H1 (cell line): ENCODE results near the gene ZSCAN25. TPM values are rescaled to one million over a fixed set of nuclear protein-coding genes. Genes with fewer than 3 reads are reported as not detected.

ENCODE experiments used
- CTCF ChIA-PET: fragments of 300-600 bp; sonication (Branson Sonifier 250); formaldehyde crosslinking; loops from one replicate; lab custom pipeline; 2021; ENCODE audit not compliant: partially characterized antibody; lab: Charles Lee
- POLR2A ChIA-PET: fragments of 300-600 bp; sonication (Branson Sonifier 250); formaldehyde crosslinking; loops from one replicate; lab custom pipeline; 2021; ENCODE audit warnings: inconsistent platforms; ENCODE audit not compliant: partially characterized antibody; lab: Charles Lee
- DNase-seq, 2 experiments: peaks; one replicate each; pipeline versions ENCODE4 v3.0.0 to v3.0.0-alpha.2; 2010 to 2022; ENCODE audit warnings: low spot score in 2 of 2, low read depth in 1 of 2, mixed read lengths in 1 of 2
- FAIRE-seq: peaks from 2 replicates; lab custom pipeline; 2011; peaks lifted over from hg19 to GRCh38; lab: Jason Lieb, UNC
- H2AFZ ChIP-seq: 2 replicates; pipeline ENCODE4 v1.8.1; 2012; ENCODE audit warnings: low read length, inconsistent platforms
- H2AK5ac ChIP-seq: 2 replicates; pipeline ENCODE4 v1.6.1; 2013; ENCODE audit warnings: low read depth, low read length
- H2BK120ac ChIP-seq: replicated peaks from 2 replicates; pipeline ENCODE3; 2013; ENCODE audit warnings: low read depth, low read length, inconsistent platforms
- H2BK12ac ChIP-seq: 2 replicates; pipeline ENCODE4 v1.6.1; 2013; ENCODE audit warnings: low read depth, low read length
- H2BK15ac ChIP-seq: 2 replicates; pipeline ENCODE4 v1.6.1; 2013; ENCODE audit warnings: low read length
- H2BK20ac ChIP-seq: 2 replicates; pipeline ENCODE4 v1.6.1; 2013; ENCODE audit warnings: low read length
- H2BK5ac ChIP-seq: 2 replicates; pipeline ENCODE4 v1.6.1; 2013; ENCODE audit warnings: low read depth, low read length
- H3K14ac ChIP-seq: 2 replicates; pipeline ENCODE4 v1.6.1; 2013; ENCODE audit warnings: inconsistent platforms; ENCODE audit not compliant: insufficient read length
- H3K18ac ChIP-seq: 2 replicates; pipeline ENCODE4 v1.6.1; 2013; ENCODE audit warnings: low read length; ENCODE audit errors: extremely low read depth
- H3K23ac ChIP-seq: 2 replicates; pipeline ENCODE4 v1.6.1; 2013; ENCODE audit warnings: inconsistent platforms; ENCODE audit not compliant: insufficient read length
- H3K23me2 ChIP-seq: 2 replicates; pipeline ENCODE4 v1.6.1; 2013; ENCODE audit warnings: low read depth, low read length
- H3K27ac ChIP-seq: 2 replicates; pipeline ENCODE4 v1.6.1; 2011; ENCODE audit warnings: low read depth, low read length, inconsistent platforms
- H3K27me3 ChIP-seq, 4 experiments: replicated peaks in 1 of 4; 1 replicate in 1 of 4; 2 replicates in 3 of 4; pipeline versions ENCODE4 v1.6.1 to v1.8.1; 2011 to 2013; ENCODE audit warnings: low read length in 3 of 4, mild to moderate bottlenecking in 3 of 4, inconsistent platforms in 2 of 4, mixed read lengths in 2 of 4, moderate library complexity in 1 of 4; ENCODE audit not compliant: control insufficient read depth in 3 of 4, insufficient read depth in 3 of 4; ENCODE audit errors: extremely low read depth in 1 of 4
- H3K36me3 ChIP-seq, 4 experiments: 2 replicates each; pipeline versions ENCODE4 v1.6.1 to v1.8.1; 2011 to 2013; ENCODE audit warnings: mild to moderate bottlenecking in 4 of 4, low read length in 3 of 4, moderate library complexity in 2 of 4, control low read depth in 1 of 4, inconsistent platforms in 1 of 4; ENCODE audit not compliant: insufficient read depth in 4 of 4, control insufficient read depth in 2 of 4
- H3K4ac ChIP-seq: replicated peaks from 2 replicates; pipeline ENCODE3; 2013; ENCODE audit warnings: low read length, low read depth, mixed read lengths, inconsistent platforms; ENCODE audit not compliant: insufficient read length
- H3K4me1 ChIP-seq, 4 experiments: replicated peaks in 1 of 4; 1 replicate in 1 of 4; 2 replicates in 3 of 4; pipeline versions ENCODE4 v1.6.1 to v1.8.1; 2011 to 2013; ENCODE audit warnings: low read length in 3 of 4, inconsistent platforms in 2 of 4, mixed read lengths in 1 of 4; ENCODE audit not compliant: insufficient read depth in 4 of 4, control insufficient read depth in 3 of 4
- H3K4me2 ChIP-seq, 2 experiments: 2 replicates each; pipeline versions ENCODE4 v1.6.1 to v1.8.1; 2011 to 2013; ENCODE audit warnings: low read depth in 2 of 2, low read length in 2 of 2, control low read depth in 1 of 2, inconsistent platforms in 1 of 2, mild to moderate bottlenecking in 1 of 2; ENCODE audit not compliant: insufficient read depth in 1 of 2
- H3K4me3 ChIP-seq, 4 experiments: fragments of 200-600, 300-600 bp in 1 of 4; sonication (generic), shearing (Covaris generic), sonication (Bioruptor Twin) in 1 of 4; 2 replicates each; pipeline versions ENCODE4 v1.5.1 to v1.8.1; 2011 to 2016; ENCODE audit warnings: low read length in 4 of 4, low read depth in 3 of 4, control low read depth in 2 of 4, inconsistent platforms in 2 of 4, mild to moderate bottlenecking in 2 of 4, mixed read lengths in 1 of 4, moderate library complexity in 1 of 4; ENCODE audit not compliant: insufficient read depth in 2 of 4; ENCODE audit errors: extremely low read depth in 1 of 4
- H3K56ac ChIP-seq: replicated peaks from 2 replicates; pipeline ENCODE3; 2013; ENCODE audit warnings: low read depth, mild to moderate bottlenecking, mixed read lengths, low read length, inconsistent platforms; ENCODE audit not compliant: insufficient read length
- H3K79me1 ChIP-seq: 2 replicates; pipeline ENCODE4 v1.6.1; 2013; ENCODE audit warnings: low read depth, low read length, control low read depth
- H3K79me2 ChIP-seq, 2 experiments: 2 replicates each; pipeline versions ENCODE4 v1.6.1 to v1.8.1; 2012 to 2013; ENCODE audit warnings: low read length in 2 of 2, mild to moderate bottlenecking in 2 of 2, inconsistent platforms in 1 of 2; ENCODE audit not compliant: insufficient read depth in 2 of 2, control insufficient read depth in 1 of 2
- H3K9ac ChIP-seq, 4 experiments: replicated peaks in 1 of 4; 1 replicate in 1 of 4; 2 replicates in 3 of 4; pipeline versions ENCODE4 v1.6.1 to v1.8.1; 2011 to 2013; ENCODE audit warnings: low read depth in 3 of 4, low read length in 3 of 4, control low read depth in 2 of 4, mild to moderate bottlenecking in 2 of 4, moderate library complexity in 2 of 4, inconsistent platforms in 1 of 4; ENCODE audit errors: extremely low read depth in 1 of 4
- H3K9me3 ChIP-seq, 2 experiments: 2 replicates each; pipeline versions ENCODE4 v1.6.1 to v1.8.1; 2012 to 2013; ENCODE audit warnings: mild to moderate bottlenecking in 2 of 2, moderate library complexity in 2 of 2, control low read depth in 1 of 2, inconsistent platforms in 1 of 2, low read depth in 1 of 2, low read length in 1 of 2, mixed read lengths in 1 of 2; ENCODE audit not compliant: insufficient read depth in 2 of 2
- H4K20me1 ChIP-seq, 2 experiments: replicated peaks in 1 of 2; 2 replicates each; pipeline versions ENCODE3 to v1.8.1; 2011 to 2013; ENCODE audit warnings: inconsistent platforms in 2 of 2, low read length in 2 of 2, mild to moderate bottlenecking in 1 of 2; ENCODE audit not compliant: insufficient read depth in 2 of 2, control insufficient read depth in 1 of 2
- H4K5ac ChIP-seq: 2 replicates; pipeline ENCODE4 v1.6.1; 2013; ENCODE audit warnings: low read length, low read depth, mixed read lengths, inconsistent platforms; ENCODE audit not compliant: insufficient read length
- H4K8ac ChIP-seq: 2 replicates; pipeline ENCODE4 v1.8.0; 2013; ENCODE audit warnings: mild to moderate bottlenecking, moderate library complexity, low read length, inconsistent platforms; ENCODE audit not compliant: insufficient read depth; ENCODE audit errors: extremely low read depth
- H4K91ac ChIP-seq: replicated peaks from 2 replicates; pipeline ENCODE3; 2013; ENCODE audit warnings: low read length, mixed read lengths, inconsistent platforms; ENCODE audit not compliant: insufficient read length
- BACH1 ChIP-seq: IDR thresholded peaks from 2 replicates; pipeline ENCODE4 v1.6.1; 2012; ENCODE audit warnings: low read length, improper control_type of control experiment
- BCL11A ChIP-seq, 2 experiments: IDR thresholded peaks; one replicate each; pipeline ENCODE4 v1.6.1; 2011; ENCODE audit warnings: low read depth in 2 of 2, low read length in 2 of 2, mild to moderate bottlenecking in 2 of 2
- BRCA1 ChIP-seq: IDR thresholded peaks from 2 replicates; pipeline ENCODE4 v1.6.1; 2012; ENCODE audit warnings: low read depth, low read length, improper control_type of control experiment
- CHD2 ChIP-seq: IDR thresholded peaks from 2 replicates; pipeline ENCODE4 v1.6.1; 2012; ENCODE audit warnings: low read length, improper control_type of control experiment
- E2F6 ChIP-seq: IDR thresholded peaks from 2 replicates; pipeline ENCODE4 v1.6.1; 2012; ENCODE audit warnings: inconsistent platforms
- EP300 ChIP-seq, 2 experiments: IDR thresholded peaks; 1 replicate in 1 of 2; 2 replicates in 1 of 2; pipeline ENCODE4 v1.6.1; 2011 to 2012; ENCODE audit warnings: low read depth in 2 of 2, low read length in 2 of 2, mild to moderate bottlenecking in 2 of 2, borderline replicate concordance in 1 of 2, inconsistent platforms in 1 of 2, moderate library complexity in 1 of 2
- GTF2F1 ChIP-seq: IDR thresholded peaks from 2 replicates; pipeline ENCODE4 v1.6.1; 2012; ENCODE audit warnings: low read depth, low read length, improper control_type of control experiment, borderline replicate concordance
- JUND ChIP-seq: IDR thresholded peaks from 2 replicates; pipeline ENCODE4 v1.6.1; 2011; ENCODE audit warnings: mild to moderate bottlenecking, improper control_type of control experiment, low read length
- KDM1A ChIP-seq: fragments of 200-600, 300-600 bp; sonication (generic); IDR thresholded peaks from 2 replicates; pipeline ENCODE4 v1.7.1; 2016; ENCODE audit warnings: mild to moderate bottlenecking, low read length, borderline replicate concordance
- NRF1 ChIP-seq: IDR thresholded peaks from 2 replicates; pipeline ENCODE4 v1.6.1; 2011; ENCODE audit warnings: mild to moderate bottlenecking, low read depth, low read length, improper control_type of control experiment
- POLR2AphosphoS5 ChIP-seq: IDR thresholded peaks from 2 replicates; pipeline ENCODE4 v1.6.1; 2011; ENCODE audit warnings: low read depth, low read length
- RNF2 ChIP-seq: fragments of 200-900, 300-1000 bp; sonication (generic); IDR thresholded peaks from 2 replicates; pipeline ENCODE4 v1.7.1; 2016; ENCODE audit warnings: borderline replicate concordance, low read depth, mild to moderate bottlenecking, antibody characterized with exemption, low read length; ENCODE audit not compliant: poor library complexity, severe bottlenecking; ENCODE audit errors: missing control alignments
- SAP30 ChIP-seq: fragments of 300-600 bp; sonication (generic); IDR thresholded peaks from 2 replicates; pipeline ENCODE4 v1.7.1; 2012; ENCODE audit warnings: low read length, moderate library complexity, mild to moderate bottlenecking, inconsistent platforms; ENCODE audit not compliant: insufficient read depth, insufficient replicate concordance
- TCF12 ChIP-seq: IDR thresholded peaks from 2 replicates; pipeline ENCODE4 v1.6.1; 2011; ENCODE audit warnings: low read depth, mild to moderate bottlenecking, low read length
- WGBS, 2 experiments: shearing (Covaris generic) in 1 of 2; methylation state at CpG; one replicate each; pipeline versions ENCODE4 v1.1.6 to v1.1.7; 2013 to 2015; ENCODE audit warnings: low lambda C conversion rate in 2 of 2, mixed read lengths in 2 of 2, inconsistent platforms in 1 of 2, low coverage in 1 of 2, missing lambda C conversion rate in 1 of 2; ENCODE audit not compliant: insufficient replicate concordance in 2 of 2, insufficient coverage in 1 of 2, insufficient read length in 1 of 2; ENCODE audit errors: extremely low coverage in 1 of 2, missing lambda C conversion rate in 1 of 2; 5-methylcytosine and 5-hydroxymethylcytosine counted together
- polyA plus RNA-seq, 7 experiments: library from polyadenylated mRNA; depleted of rRNA in 3 of 7; stranded (reverse) in 5 of 7; unstranded in 2 of 7; fragments of >200 nt in 5 of 7; fragments of 200-250 nt in 2 of 7; gene quantifications; 1 replicate in 5 of 7; 2 replicates in 1 of 7; 4 replicates in 1 of 7; pipeline versions ENCODE4 v1.2.1 to v1.2.3, GENCODE V29; 2011 to 2013; ENCODE audit warnings: missing spikeins in 2 of 7, mixed read lengths in 2 of 7
- total RNA-seq: library from RNA; stranded (reverse); fragmentation: NEBNext Ultra II Directional; extraction: Animal tissue kit (Norgen Biotek cat#: 25700); gene quantifications from 2 replicates; pipeline ENCODE4 v1.2.1, GENCODE V29; 2021

Gene ZSCAN25
- total and polyA plus RNA-seq, 2 of the 8 experiments (the other 6 are each of a cell fraction or from before 2014, with no cell fraction given), result 10.1 to 18.6 TPM

DNA sequence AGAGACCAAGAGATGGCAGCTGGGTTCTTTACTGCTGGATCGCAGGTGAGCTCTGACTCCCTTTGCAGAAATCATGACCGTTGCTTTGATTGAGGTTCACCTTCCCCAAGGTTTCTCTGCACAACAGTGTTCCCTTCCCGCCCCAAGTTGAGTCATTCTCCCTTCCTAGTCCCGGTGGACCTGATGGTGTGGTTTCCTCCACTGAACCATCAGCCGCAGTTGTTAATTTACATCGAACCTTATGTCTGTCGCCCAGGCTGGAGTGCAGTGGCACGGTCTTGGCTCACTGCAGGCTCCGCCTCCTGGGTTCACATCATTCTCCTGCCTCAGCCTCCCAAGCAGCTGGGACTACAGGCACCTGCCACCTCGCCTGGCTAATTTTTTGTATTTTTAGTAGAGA lies 5.8 kb downstream of the ZSCAN25 start:
- Histone ChIP-seq H2AK5ac (no peak overlapping the region), H3K9ac (no peak overlapping the region), H3K9me3 (no peaks in the 10 kb centered on the region), H2BK15ac (no peak overlapping the region), H3K14ac (no peak overlapping the region), H3K27me3 (no peaks in the 10 kb centered on the region), H3K4me2 (no peak overlapping the region), H3K36me3 (peaks cover 31 to 84% (median 72%) of the 10 kb centered on the region in 4 experiments), H3K23me2 (no peaks in the 10 kb centered on the region), H3K4ac (no peak overlapping the region), H3K23ac (no peak overlapping the region), H2BK12ac (no peak overlapping the region), H4K91ac (no peak overlapping the region), H3K18ac (no peak overlapping the region), H2BK120ac (no peak overlapping the region), H4K8ac (no peak overlapping the region), H2BK20ac (no peak overlapping the region), H2AFZ (no peak overlapping the region), H3K27ac (no peak overlapping the region), H4K20me1 (peaks cover 0 to 8% of the 10 kb centered on the region in 2 experiments), H3K79me2 (peaks cover 0 to 6% of the 10 kb centered on the region in 2 experiments; a peak in 1 of 4 replicates), H4K5ac (no peak overlapping the region), H3K4me3 (no peak overlapping the region), H2BK5ac (no peak overlapping the region), H3K4me1 (no peaks in the 10 kb centered on the region; a peak in 1 of 7 replicates), H3K56ac (no peak overlapping the region), H3K79me1 (peaks cover 1% of the 10 kb centered on the region)
- no peak for DNase-seq
- ChIA-PET POLR2A (no interaction called here), CTCF (interaction anchor here (1.1 to 1.5 kb wide), 2 partner anchors 97 to 109 kb away, joined by 3 read pairs; no protein-coding TSS in a partner anchor)
- no peak for FAIRE-seq
- 91% methylated on average over 10 of the region's 10 CpGs; no CpG with 5 or more reads in 1 of the 2 experiments for WGBS, 2 experiments
- TF ChIP-seq RNF2, result no peak
- TF ChIP-seq CHD2, result no peak
- TF ChIP-seq JUND, result no peak
- TF ChIP-seq BRCA1, result no peak
- no peak for TF ChIP-seq GTF2F1
- TF ChIP-seq BACH1, result no peak
- no peak for TF ChIP-seq SAP30
- TF ChIP-seq TCF12, result no peak
- no peak for TF ChIP-seq KDM1A
- TF ChIP-seq NRF1, result no peak
- TF ChIP-seq BCL11A (IDR thresholded peaks at IDR 0.05; ENCODE audit: low read depth in 2 of 2, low read length in 2 of 2), result no peak
- TF ChIP-seq EP300 (IDR thresholded peaks at IDR 0.05; ENCODE audit: borderline replicate concordance in 1 of 2, low read depth in 2 of 2, low read length in 2 of 2), result no peak
- no peak for TF ChIP-seq POLR2AphosphoS5
- TF ChIP-seq E2F6, result no peak
